ENCODE measurements around the gene BGN.

GRCh38 chrX:153501530-153501929 lies 6.8 kb downstream of the BGN start:
- TF ChIP-seq CTCF (IDR thresholded peaks at IDR 0.05; ENCODE audit: low read depth, low read length) (no peak), EZH2phosphoT487 (IDR thresholded peaks at IDR 0.05; ENCODE audit: low read depth) (no peak)
